Liver (tissue), 9 donors: ENCODE results near the gene WIZ. TPM values are rescaled to one million over a fixed set of nuclear protein-coding genes. Genes with fewer than 3 reads are reported as not detected.

Experiments
- DNase-seq: peaks from one replicate; pipeline ENCODE4 v3.0.0-alpha.2; 2017; ENCODE audit warnings: low spot score
- H3K27ac ChIP-seq, 2 donors: one replicate each; pipeline ENCODE4 v1.7.0; 2013; ENCODE audit warnings: inconsistent platforms in 2 of 2, low read length in 2 of 2, control low read depth in 1 of 2, low read depth in 1 of 2, mild to moderate bottlenecking in 1 of 2
- H3K27me3 ChIP-seq, 4 donors: one replicate each; pipeline versions ENCODE4 v1.6.1 to v1.7.0; 2013; ENCODE audit warnings: low read length in 3 of 4, inconsistent platforms in 1 of 4, mild to moderate bottlenecking in 1 of 4, moderate library complexity in 1 of 4; ENCODE audit not compliant: control insufficient read depth in 4 of 4, insufficient read depth in 4 of 4
- H3K36me3 ChIP-seq, 4 donors: one replicate each; pipeline versions ENCODE4 v1.6.1 to v1.7.0; 2013; ENCODE audit warnings: low read length in 3 of 4, mild to moderate bottlenecking in 3 of 4, low read depth in 1 of 4, moderate library complexity in 1 of 4; ENCODE audit not compliant: control insufficient read depth in 4 of 4, insufficient read depth in 3 of 4
- H3K4me1 ChIP-seq, 4 donors: one replicate each; pipeline versions ENCODE4 v1.6.1 to v1.7.0; 2013; ENCODE audit warnings: low read length in 3 of 4, mild to moderate bottlenecking in 3 of 4, moderate library complexity in 1 of 4; ENCODE audit not compliant: control insufficient read depth in 4 of 4, insufficient read depth in 4 of 4
- H3K4me3 ChIP-seq, 3 donors: one replicate each; pipeline versions ENCODE4 v1.6.1 to v1.7.0; 2013; ENCODE audit warnings: low read length in 3 of 3, control low read depth in 1 of 3, low read depth in 1 of 3, mild to moderate bottlenecking in 1 of 3
- H3K9ac ChIP-seq, 2 donors: one replicate each; pipeline ENCODE4 v1.7.0; 2013; ENCODE audit warnings: low read length in 2 of 2, mild to moderate bottlenecking in 2 of 2, moderate library complexity in 2 of 2, control low read depth in 1 of 2, low read depth in 1 of 2
- H3K9me3 ChIP-seq, 4 donors: one replicate each; pipeline versions ENCODE4 v1.6.1 to v1.7.0; 2013; ENCODE audit warnings: low read length in 3 of 4; ENCODE audit not compliant: control insufficient read depth in 4 of 4
- CTCF ChIP-seq: fragments of 150-350 bp; IDR thresholded peaks from 2 replicates; pipeline ENCODE4 v1.5.1; 2017; ENCODE audit warnings: improper control_type of control experiment, low read depth, low read length; ENCODE audit not compliant: missing input control
- EGR1 ChIP-seq, 2 donors: IDR thresholded peaks; 2 replicates each; pipeline ENCODE4 v1.6.1; 2016 to 2018; ENCODE audit warnings: antibody characterized with exemption in 2 of 2, low read depth in 2 of 2
- FOXA1 ChIP-seq: IDR thresholded peaks from 2 replicates; pipeline ENCODE4 v1.6.1; 2016; ENCODE audit warnings: antibody characterized with exemption
- FOXA2 ChIP-seq: IDR thresholded peaks from 2 replicates; pipeline ENCODE4 v1.6.1; 2016; ENCODE audit warnings: antibody characterized with exemption
- GABPA ChIP-seq, 2 donors: IDR thresholded peaks in 1 of 2; conservative IDR thresholded peaks in 1 of 2; 2 replicates each; pipeline ENCODE4 v1.6.1; 2016; ENCODE audit warnings: antibody characterized with exemption in 2 of 2, mild to moderate bottlenecking in 1 of 2, moderate library complexity in 1 of 2
- HNF4A ChIP-seq, 2 donors: conservative IDR thresholded peaks; 2 replicates each; pipeline ENCODE4 v1.6.1; 2016; ENCODE audit warnings: antibody characterized with exemption in 2 of 2, mild to moderate bottlenecking in 2 of 2
- HNF4G ChIP-seq: IDR thresholded peaks from 2 replicates; pipeline ENCODE4 v1.6.1; 2016; ENCODE audit warnings: antibody characterized with exemption
- JUND ChIP-seq, 2 donors: IDR thresholded peaks; 2 replicates each; pipeline ENCODE4 v1.6.1; 2016; ENCODE audit warnings: antibody characterized with exemption in 2 of 2
- MAX ChIP-seq: IDR thresholded peaks from 2 replicates; pipeline ENCODE4 v1.6.1; 2016; ENCODE audit warnings: antibody characterized with exemption
- NR2F2 ChIP-seq: IDR thresholded peaks from 2 replicates; pipeline ENCODE4 v1.6.1; 2016; ENCODE audit warnings: antibody characterized with exemption
- RAD21 ChIP-seq, 2 donors: IDR thresholded peaks; 2 replicates each; pipeline ENCODE4 v1.6.1; 2016; ENCODE audit warnings: antibody characterized with exemption in 2 of 2, mild to moderate bottlenecking in 2 of 2
- RXRA ChIP-seq, 2 donors: IDR thresholded peaks; 2 replicates each; pipeline ENCODE4 v1.6.1; 2017 to 2018; ENCODE audit warnings: antibody characterized with exemption in 2 of 2, mild to moderate bottlenecking in 1 of 2
- SP1 ChIP-seq: IDR thresholded peaks from 2 replicates; pipeline ENCODE4 v1.6.1; 2018; ENCODE audit warnings: antibody characterized with exemption, mild to moderate bottlenecking
- TAF1 ChIP-seq: conservative IDR thresholded peaks from 2 replicates; pipeline ENCODE4 v1.6.1; 2016; ENCODE audit warnings: antibody characterized with exemption, mild to moderate bottlenecking
- YY1 ChIP-seq: IDR thresholded peaks from 2 replicates; pipeline ENCODE4 v1.6.1; 2016; ENCODE audit warnings: antibody characterized with exemption, mild to moderate bottlenecking
- WGBS: extraction: QIAGEN DNeasy Blood & Tissue Kit; methylation state at CpG from one replicate; pipeline ENCODE4 v1.1.7; 2013; 5-methylcytosine and 5-hydroxymethylcytosine counted together
- polyA plus RNA-seq, 2 donors: library from polyadenylated mRNA; stranded (reverse) in 1 of 2; unstranded in 1 of 2; fragments of 200-250 nt in 1 of 2; fragments of >200 nt in 1 of 2; fragmentation: Nextera tagmentation in 1 of 2; extraction: Ambion mirVana in 1 of 2; gene quantifications; one replicate each; pipeline versions ENCODE4 v1.2.1 to v1.2.3, GENCODE V29; 2013 to 2015
- total RNA-seq, 2 donors: library from RNA; depleted of rRNA; stranded (reverse); fragments of >200 nt; gene quantifications; one replicate each; pipeline ENCODE4 v1.2.3, GENCODE V29; 2014
- TF ChIP-seq, protein P1 (sequence below): IDR thresholded peaks from 2 replicates; pipeline ENCODE4 v1.6.1; 2016; ENCODE audit warnings: antibody characterized with exemption
- TF ChIP-seq, protein P2 (sequence below): IDR thresholded peaks from 2 replicates; pipeline ENCODE4 v1.6.1; 2016; ENCODE audit warnings: antibody characterized with exemption
- TF ChIP-seq, protein P3 (sequence below): IDR thresholded peaks from 2 replicates; pipeline ENCODE4 v1.6.1; 2016; ENCODE audit warnings: antibody characterized with exemption, mild to moderate bottlenecking
- donor health status: healthy.
- donor health status: healthy.
- donor health status: healthy.
- donor health status: healthy.
- donor health status: healthy.

The WIZ gene
- total and polyA plus RNA-seq, 4 donors = 3.8 to 12.7 (median 8.6) TPM

- Histone ChIP-seq H3K27me3 (no peaks in the 10 kb centered on the region), H3K36me3 (peaks cover 0 to 6% (median under 1%) of the 10 kb centered on the region in 4 donors), H3K9me3 (no peaks in the 10 kb centered on the region), H3K4me3 (no peak overlapping the region), H3K4me1 (peaks cover 14 to 27% (median 22%) of the 10 kb centered on the region in 4 donors), H3K9ac (no peak overlapping the region), H3K27ac (no peak overlapping the region)
- 90% methylated on average over 6 of the region's 6 CpGs for WGBS
- no peak for DNase-seq
- TF ChIP-seq NR2F2 = no peak
- TF ChIP-seq, protein P1, sequence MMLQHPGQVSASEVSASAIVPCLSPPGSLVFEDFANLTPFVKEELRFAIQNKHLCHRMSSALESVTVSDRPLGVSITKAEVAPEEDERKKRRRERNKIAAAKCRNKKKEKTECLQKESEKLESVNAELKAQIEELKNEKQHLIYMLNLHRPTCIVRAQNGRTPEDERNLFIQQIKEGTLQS = no peak
- TF ChIP-seq JUND (IDR thresholded peaks at IDR 0.05) = no peak
- TF ChIP-seq GABPA (IDR thresholded peaks at IDR 0.05 in 1 of 2, conservative IDR thresholded peaks at IDR 0.05 in 1 of 2) = no peak
- no peak for TF ChIP-seq RAD21 (IDR thresholded peaks at IDR 0.05)
- no peak for TF ChIP-seq HNF4A (conservative IDR thresholded peaks at IDR 0.05)
- TF ChIP-seq YY1 = no peak
- TF ChIP-seq, protein P2, sequence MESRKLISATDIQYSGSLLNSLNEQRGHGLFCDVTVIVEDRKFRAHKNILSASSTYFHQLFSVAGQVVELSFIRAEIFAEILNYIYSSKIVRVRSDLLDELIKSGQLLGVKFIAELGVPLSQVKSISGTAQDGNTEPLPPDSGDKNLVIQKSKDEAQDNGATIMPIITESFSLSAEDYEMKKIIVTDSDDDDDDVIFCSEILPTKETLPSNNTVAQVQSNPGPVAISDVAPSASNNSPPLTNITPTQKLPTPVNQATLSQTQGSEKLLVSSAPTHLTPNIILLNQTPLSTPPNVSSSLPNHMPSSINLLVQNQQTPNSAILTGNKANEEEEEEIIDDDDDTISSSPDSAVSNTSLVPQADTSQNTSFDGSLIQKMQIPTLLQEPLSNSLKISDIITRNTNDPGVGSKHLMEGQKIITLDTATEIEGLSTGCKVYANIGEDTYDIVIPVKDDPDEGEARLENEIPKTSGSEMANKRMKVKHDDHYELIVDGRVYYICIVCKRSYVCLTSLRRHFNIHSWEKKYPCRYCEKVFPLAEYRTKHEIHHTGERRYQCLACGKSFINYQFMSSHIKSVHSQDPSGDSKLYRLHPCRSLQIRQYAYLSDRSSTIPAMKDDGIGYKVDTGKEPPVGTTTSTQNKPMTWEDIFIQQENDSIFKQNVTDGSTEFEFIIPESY = no peak
- TF ChIP-seq EGR1 (IDR thresholded peaks at IDR 0.05; ENCODE audit: low read depth in 2 of 2) = no peak
- no peak for TF ChIP-seq SP1
- no peak for TF ChIP-seq FOXA1
- TF ChIP-seq CTCF = no peak
- no peak for TF ChIP-seq MAX
- TF ChIP-seq FOXA2 = no peak
- TF ChIP-seq, protein P3, sequence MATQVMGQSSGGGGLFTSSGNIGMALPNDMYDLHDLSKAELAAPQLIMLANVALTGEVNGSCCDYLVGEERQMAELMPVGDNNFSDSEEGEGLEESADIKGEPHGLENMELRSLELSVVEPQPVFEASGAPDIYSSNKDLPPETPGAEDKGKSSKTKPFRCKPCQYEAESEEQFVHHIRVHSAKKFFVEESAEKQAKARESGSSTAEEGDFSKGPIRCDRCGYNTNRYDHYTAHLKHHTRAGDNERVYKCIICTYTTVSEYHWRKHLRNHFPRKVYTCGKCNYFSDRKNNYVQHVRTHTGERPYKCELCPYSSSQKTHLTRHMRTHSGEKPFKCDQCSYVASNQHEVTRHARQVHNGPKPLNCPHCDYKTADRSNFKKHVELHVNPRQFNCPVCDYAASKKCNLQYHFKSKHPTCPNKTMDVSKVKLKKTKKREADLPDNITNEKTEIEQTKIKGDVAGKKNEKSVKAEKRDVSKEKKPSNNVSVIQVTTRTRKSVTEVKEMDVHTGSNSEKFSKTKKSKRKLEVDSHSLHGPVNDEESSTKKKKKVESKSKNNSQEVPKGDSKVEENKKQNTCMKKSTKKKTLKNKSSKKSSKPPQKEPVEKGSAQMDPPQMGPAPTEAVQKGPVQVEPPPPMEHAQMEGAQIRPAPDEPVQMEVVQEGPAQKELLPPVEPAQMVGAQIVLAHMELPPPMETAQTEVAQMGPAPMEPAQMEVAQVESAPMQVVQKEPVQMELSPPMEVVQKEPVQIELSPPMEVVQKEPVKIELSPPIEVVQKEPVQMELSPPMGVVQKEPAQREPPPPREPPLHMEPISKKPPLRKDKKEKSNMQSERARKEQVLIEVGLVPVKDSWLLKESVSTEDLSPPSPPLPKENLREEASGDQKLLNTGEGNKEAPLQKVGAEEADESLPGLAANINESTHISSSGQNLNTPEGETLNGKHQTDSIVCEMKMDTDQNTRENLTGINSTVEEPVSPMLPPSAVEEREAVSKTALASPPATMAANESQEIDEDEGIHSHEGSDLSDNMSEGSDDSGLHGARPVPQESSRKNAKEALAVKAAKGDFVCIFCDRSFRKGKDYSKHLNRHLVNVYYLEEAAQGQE = no peak
- no peak for TF ChIP-seq RXRA (IDR thresholded peaks at IDR 0.05)
- TF ChIP-seq TAF1 = no peak
- TF ChIP-seq HNF4G = no peak
These were observed 18.0 kb upstream of the WIZ start for GRCh38 chr19:15467734-15468214.
